ENCODE data around the gene TIMM44.

Gene TIMM44

DNA sequence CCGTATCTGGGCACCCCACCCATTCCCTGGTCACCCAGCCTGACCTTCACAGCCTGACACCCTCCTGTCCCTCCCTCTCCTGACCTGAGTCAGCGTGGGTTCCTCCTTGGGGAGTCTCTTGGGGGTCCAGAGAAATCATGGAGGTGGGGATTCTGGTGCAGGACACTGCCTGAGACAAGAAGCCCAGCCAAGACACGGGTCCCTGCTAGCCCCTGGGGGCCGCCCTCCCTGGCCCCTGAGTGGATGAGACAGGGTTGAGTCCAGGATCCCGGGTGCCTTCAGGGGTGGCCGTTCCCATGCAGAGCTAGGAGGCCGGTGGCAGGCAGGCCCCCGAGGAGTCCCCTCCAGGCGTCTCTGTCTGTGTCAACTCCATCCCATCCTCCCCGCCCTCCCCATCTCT is 38.2 kb downstream of the TIMM44 start:
- Mint-ChIP-seq H3K4me3 (peak overlapping the region; percentile 89 to 97 (median 95)), H3K4me1 (peaks cover 21% of the 10 kb centered on the region)

DNA sequence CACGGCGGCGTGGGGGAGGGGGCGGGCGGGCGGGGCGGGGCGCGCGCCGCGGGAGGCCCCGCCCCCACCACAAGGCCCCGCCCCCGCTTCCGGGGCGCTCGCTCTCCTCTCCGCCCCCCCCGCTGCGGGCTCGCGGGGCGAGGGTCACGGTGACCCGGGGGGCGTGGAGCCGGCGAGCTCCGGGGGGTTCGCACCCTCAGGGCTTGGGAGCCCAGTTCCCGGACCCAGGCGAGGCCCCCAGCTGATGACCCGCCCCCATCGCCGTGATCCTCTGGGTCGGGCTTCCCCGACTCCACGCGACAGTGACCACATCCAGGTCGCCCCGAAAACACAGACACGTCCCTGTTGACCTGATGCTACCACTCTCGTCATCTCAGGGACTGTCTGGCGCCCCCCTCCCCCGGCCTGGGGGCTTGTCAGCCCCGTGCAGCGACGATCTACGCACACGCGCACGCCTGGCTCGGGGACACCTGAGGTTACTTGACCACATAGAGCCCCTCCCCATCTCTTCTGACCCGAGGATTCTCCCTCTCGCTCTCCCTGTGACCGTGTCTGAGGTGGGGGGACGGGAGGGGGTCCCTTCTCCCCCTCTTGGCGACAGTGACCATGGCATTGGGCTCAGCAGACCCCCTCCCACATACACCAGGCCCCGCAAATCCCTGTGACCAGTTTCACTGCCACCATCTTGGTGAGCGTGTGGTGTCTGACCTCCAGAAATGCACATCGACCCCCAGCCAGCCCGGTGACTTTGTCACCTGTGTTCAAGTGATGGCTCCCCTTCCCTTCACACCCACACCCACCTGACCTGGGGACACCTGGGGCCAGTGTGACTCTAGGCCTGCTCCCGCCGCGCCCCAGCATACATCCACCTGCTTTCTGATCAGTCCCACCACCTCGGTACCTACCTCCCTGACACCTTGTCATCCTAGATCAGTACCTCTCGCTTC is 39.1 kb downstream of the TIMM44 start:
- Mint-ChIP-seq H3K27me3 (ENCODE audit: low read depth) (no peaks in the 10 kb centered on the region), H3K4me1 (peaks cover 21% of the 10 kb centered on the region), H3K36me3 (ENCODE audit: low read depth) (no peaks in the 10 kb centered on the region), H3K9me3 (no peaks in the 10 kb centered on the region), H3K4me3 (peak overlapping the region; percentile 89 to 97 (median 95)), H3K27ac (peak overlapping the region; percentile 56 to 85 (median 84))
- TF ChIP-seq, protein P1, sequence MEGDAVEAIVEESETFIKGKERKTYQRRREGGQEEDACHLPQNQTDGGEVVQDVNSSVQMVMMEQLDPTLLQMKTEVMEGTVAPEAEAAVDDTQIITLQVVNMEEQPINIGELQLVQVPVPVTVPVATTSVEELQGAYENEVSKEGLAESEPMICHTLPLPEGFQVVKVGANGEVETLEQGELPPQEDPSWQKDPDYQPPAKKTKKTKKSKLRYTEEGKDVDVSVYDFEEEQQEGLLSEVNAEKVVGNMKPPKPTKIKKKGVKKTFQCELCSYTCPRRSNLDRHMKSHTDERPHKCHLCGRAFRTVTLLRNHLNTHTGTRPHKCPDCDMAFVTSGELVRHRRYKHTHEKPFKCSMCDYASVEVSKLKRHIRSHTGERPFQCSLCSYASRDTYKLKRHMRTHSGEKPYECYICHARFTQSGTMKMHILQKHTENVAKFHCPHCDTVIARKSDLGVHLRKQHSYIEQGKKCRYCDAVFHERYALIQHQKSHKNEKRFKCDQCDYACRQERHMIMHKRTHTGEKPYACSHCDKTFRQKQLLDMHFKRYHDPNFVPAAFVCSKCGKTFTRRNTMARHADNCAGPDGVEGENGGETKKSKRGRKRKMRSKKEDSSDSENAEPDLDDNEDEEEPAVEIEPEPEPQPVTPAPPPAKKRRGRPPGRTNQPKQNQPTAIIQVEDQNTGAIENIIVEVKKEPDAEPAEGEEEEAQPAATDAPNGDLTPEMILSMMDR (IDR thresholded peaks at IDR 0.05; ENCODE audit: unreplicated experiment in 3 of 3), result no peak

More for the DNA sequence above, 38.2 kb downstream of the TIMM44 start:
- H3K27ac Mint-ChIP-seq, result peak overlapping the region; percentile 56 to 85 (median 84)
- no peaks in the 10 kb centered on the region for H3K9me3 Mint-ChIP-seq
- TF ChIP-seq, protein P1 (IDR thresholded peaks at IDR 0.05; ENCODE audit: unreplicated experiment in 3 of 3), result no peak
- no peaks in the 10 kb centered on the region for H3K36me3 Mint-ChIP-seq (ENCODE audit: low read depth)
- H3K27me3 Mint-ChIP-seq (ENCODE audit: low read depth), result no peaks in the 10 kb centered on the region

DNA sequence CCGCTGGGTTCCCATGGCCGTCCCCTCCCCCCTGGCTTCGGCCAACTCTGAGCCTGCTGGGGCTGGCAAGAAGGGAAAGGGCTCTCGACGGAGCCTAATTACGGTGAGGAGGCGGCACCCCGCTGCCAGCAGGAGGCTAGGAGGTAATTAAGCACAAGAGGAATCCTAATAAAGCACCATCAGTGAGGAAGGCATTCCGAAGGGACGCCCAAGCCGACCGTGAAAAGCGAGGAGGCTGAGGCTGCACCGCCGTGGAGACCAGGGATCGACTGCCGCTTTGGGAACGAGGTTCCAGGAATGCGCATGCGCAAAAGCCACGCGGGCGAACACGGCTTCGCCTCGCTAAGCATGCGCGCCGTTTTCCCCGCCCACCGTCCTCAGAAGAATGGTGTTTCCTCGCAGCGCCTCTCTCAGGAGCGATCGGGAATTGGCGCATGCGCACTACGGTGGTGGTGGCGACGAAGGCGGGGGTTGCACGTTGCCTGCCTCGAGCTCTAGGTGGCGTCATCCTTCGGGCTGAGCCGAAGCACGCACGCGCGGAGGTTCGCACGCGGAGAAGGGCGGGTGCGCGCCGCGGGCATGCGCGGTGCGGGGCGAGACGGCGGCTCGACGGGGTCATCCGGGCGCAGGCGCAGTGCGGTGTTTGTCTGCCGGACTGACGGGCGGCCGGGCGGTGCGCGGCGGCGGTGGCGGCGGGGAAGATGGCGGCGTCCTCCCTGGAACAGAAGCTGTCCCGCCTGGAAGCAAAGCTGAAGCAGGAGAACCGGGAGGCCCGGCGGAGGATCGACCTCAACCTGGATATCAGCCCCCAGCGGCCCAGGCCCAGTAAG is 40.0 kb downstream of the TIMM44 start, which contains the start of gene MAP2K7:
TSS of gene MAP2K7 (plus strand) at position 634 of the 830 bp plus-strand sequence. CDS start at position 702, 68 bp downstream.
- TF ChIP-seq, protein P1 (IDR thresholded peaks at IDR 0.05; ENCODE audit: unreplicated experiment in 3 of 3), result peak; percentile 49 to 58 (median 51)
- H3K27ac Mint-ChIP-seq, result peak within 1 kb of the TSS; percentile 75 to 95 (median 95)
- H3K9me3 Mint-ChIP-seq, result no peaks in the 10 kb centered on the region
- H3K27me3 Mint-ChIP-seq (ENCODE audit: low read depth), result no peaks in the 10 kb centered on the region
- H3K36me3 Mint-ChIP-seq (ENCODE audit: low read depth), result no peaks in the 10 kb centered on the region
- peaks cover 21% of the 10 kb centered on the region for H3K4me1 Mint-ChIP-seq
- peak within 1 kb of the TSS; percentile 89 to 97 (median 95) for H3K4me3 Mint-ChIP-seq

DNA sequence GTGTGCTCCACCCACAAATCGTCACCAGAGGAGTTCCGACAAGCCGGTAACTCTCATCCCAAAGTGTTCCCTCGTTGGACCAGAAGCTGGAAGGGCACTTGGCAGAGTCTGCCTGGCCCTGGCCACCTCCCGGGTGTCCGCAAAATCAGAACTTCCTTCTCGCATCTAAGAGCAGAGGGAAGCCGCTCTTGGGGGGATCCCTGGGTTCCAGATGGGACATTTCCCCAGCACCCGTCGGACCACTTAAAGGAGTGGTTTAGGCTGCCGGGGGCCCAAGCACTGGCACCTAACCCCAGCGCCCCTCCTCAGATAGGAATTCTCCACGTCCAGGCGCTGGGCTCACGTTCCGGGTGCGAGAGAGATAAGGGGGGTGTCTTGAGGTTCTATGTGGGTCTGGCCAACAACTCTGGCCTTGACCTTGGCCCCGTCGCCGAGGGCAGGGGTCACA is 40.6 kb downstream of the TIMM44 start:
- TF ChIP-seq, protein P1 (IDR thresholded peaks at IDR 0.05; ENCODE audit: unreplicated experiment in 3 of 3), result no peak
- Mint-ChIP-seq H3K9me3 (no peaks in the 10 kb centered on the region), H3K36me3 (ENCODE audit: low read depth) (no peaks in the 10 kb centered on the region), H3K27ac (peak overlapping the region; percentile 75 to 95 (median 95)), H3K27me3 (ENCODE audit: low read depth) (no peaks in the 10 kb centered on the region), H3K4me3 (peak overlapping the region; percentile 84 to 94 (median 87)), H3K4me1 (peaks cover 21% of the 10 kb centered on the region)

DNA sequence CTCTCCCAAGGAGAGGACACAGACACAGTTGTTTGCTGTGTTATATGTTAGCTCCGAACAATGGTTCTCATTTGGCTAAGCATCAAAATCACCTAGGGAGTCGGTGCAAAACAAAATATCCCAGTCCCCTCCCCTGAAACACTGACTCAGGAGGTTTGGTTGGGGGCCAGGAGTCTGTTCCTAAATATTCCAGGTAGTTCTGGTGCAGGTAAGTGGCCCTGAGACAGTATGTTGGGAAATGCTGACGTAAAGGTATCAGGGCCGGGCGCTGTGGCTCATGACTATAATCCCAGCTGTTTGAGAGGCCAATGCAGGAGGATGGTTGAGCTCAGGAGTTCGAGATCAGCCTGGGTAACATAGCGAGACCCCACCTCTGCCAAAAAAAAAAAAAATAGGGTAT is 42.1 kb downstream of the TIMM44 start:
- TF ChIP-seq, protein P1 (IDR thresholded peaks at IDR 0.05; ENCODE audit: unreplicated experiment in 3 of 3), result no peak
- Mint-ChIP-seq H3K36me3 (ENCODE audit: low read depth) (no peaks in the 10 kb centered on the region), H3K4me3 (peak overlapping the region in 2 of 3 experiments; percentile 34 to 71), H3K4me1 (peaks cover 21% of the 10 kb centered on the region), H3K27me3 (ENCODE audit: low read depth) (no peaks in the 10 kb centered on the region), H3K27ac (no peak overlapping the region), H3K9me3 (no peaks in the 10 kb centered on the region)

All from nephron (organoid).